HepG2 (cell line): ENCODE measurements around the gene PRSS8. TPM values are rescaled to one million over a fixed set of nuclear protein-coding genes. Genes with fewer than 3 reads are reported as not detected.

Source experiments
- CENPBD1 ChIP-seq: sonication (generic); formaldehyde crosslinking; IDR thresholded peaks from 2 replicates; pipeline ENCODE4 v1.8.0; 2022; ENCODE audit warnings: missing genetic modification reagents, low read depth, mild to moderate bottlenecking, borderline replicate concordance
- CTCF ChIP-seq: sonication (generic); formaldehyde crosslinking; IDR thresholded peaks from 2 replicates; pipeline ENCODE4 v1.5.0; 2020; ENCODE audit warnings: mild to moderate bottlenecking, missing genetic modification reagents, moderate library complexity
- DR1 ChIP-seq: sonication (generic); formaldehyde crosslinking; IDR thresholded peaks from 2 replicates; pipeline ENCODE4 v1.8.0; 2021; ENCODE audit warnings: mild to moderate bottlenecking, missing genetic modification reagents, inconsistent platforms
- HDAC2 ChIP-seq: sonication (generic); formaldehyde crosslinking; IDR thresholded peaks from 2 replicates; pipeline ENCODE4 v1.4.0; 2020; ENCODE audit warnings: missing genetic modification reagents
- RXRB ChIP-seq: IDR thresholded peaks from 2 replicates; pipeline ENCODE4 v1.6.1; 2016; ENCODE audit warnings: borderline replicate concordance, missing genetic modification reagents, missing compliant biosample characterization
- YY1 ChIP-seq: IDR thresholded peaks from 2 replicates; pipeline ENCODE4 v1.6.1; 2011; ENCODE audit warnings: low read length, low read depth, moderate library complexity, mild to moderate bottlenecking; ENCODE audit not compliant: insufficient read depth, insufficient replicate concordance
- ZNF282 ChIP-seq: fragments of 450-650 bp; IDR thresholded peaks from 2 replicates; pipeline ENCODE4 v1.6.1; 2018; ENCODE audit not compliant: partially characterized antibody
- ZNF317 ChIP-seq: sonication (generic); formaldehyde crosslinking; IDR thresholded peaks from 2 replicates; pipeline ENCODE4 v1.5.0; 2020; ENCODE audit warnings: mild to moderate bottlenecking, missing genetic modification reagents
- ZNF570 ChIP-seq: sonication (generic); formaldehyde crosslinking; IDR thresholded peaks from 2 replicates; pipeline ENCODE4 v1.4.0; 2020; ENCODE audit warnings: mild to moderate bottlenecking, missing genetic modification reagents, borderline replicate concordance
- polyA plus RNA-seq, 8 experiments: library from polyadenylated mRNA; depleted of rRNA in 3 of 8; stranded (reverse) in 7 of 8; unstranded in 1 of 8; fragments of >200 nt; fragmentation: Illumina TruSeq in 4 of 8; extraction: Trizol in 4 of 8; gene quantifications; 2 replicates each; pipeline versions ENCODE4 v1.2.1 to v1.2.3, GENCODE V29; 2011 to 2016; ENCODE audit warnings: low read depth in 4 of 8, missing spikeins in 1 of 8, mixed read lengths in 1 of 8; ENCODE audit not compliant: insufficient read depth in 1 of 8
- total RNA-seq, 5 experiments: library from RNA; depleted of rRNA; stranded (reverse); fragments of >200 nt; fragmentation: Illumina TruSeq; extraction: Trizol; gene quantifications; 2 replicates each; pipeline ENCODE4 v1.2.3, GENCODE V29; 2016; ENCODE audit warnings: low read depth in 1 of 5
- TF ChIP-seq, protein P1 (sequence below): sonication (generic); formaldehyde crosslinking; IDR thresholded peaks from 2 replicates; pipeline ENCODE4 v1.4.0; 2020; ENCODE audit warnings: missing genetic modification reagents
- TF ChIP-seq, protein P2 (sequence below): sonication (generic); formaldehyde crosslinking; IDR thresholded peaks from 2 replicates; pipeline ENCODE4 v1.4.0; 2020; ENCODE audit warnings: missing genetic modification reagents
- TF ChIP-seq, protein P3 (sequence below): sonication (generic); formaldehyde crosslinking; IDR thresholded peaks from 2 replicates; pipeline ENCODE4 v1.8.0; 2023; ENCODE audit warnings: mild to moderate bottlenecking, missing genetic modification reagents
- TF ChIP-seq, protein P4 (sequence below): IDR thresholded peaks from 2 replicates; pipeline ENCODE4 v1.6.1; 2018; ENCODE audit warnings: missing genetic modification reagents, mild to moderate bottlenecking, missing compliant biosample characterization

Gene PRSS8
- total and polyA plus RNA-seq, 2 of the 13 experiments (the other 11 are each of a cell fraction or from before 2014, with no cell fraction given): 2.6 to 7.2 TPM

GRCh38 chr16:31105677-31106213 is 29.8 kb downstream of the PRSS8 start (continued):
- TF ChIP-seq, protein P1, sequence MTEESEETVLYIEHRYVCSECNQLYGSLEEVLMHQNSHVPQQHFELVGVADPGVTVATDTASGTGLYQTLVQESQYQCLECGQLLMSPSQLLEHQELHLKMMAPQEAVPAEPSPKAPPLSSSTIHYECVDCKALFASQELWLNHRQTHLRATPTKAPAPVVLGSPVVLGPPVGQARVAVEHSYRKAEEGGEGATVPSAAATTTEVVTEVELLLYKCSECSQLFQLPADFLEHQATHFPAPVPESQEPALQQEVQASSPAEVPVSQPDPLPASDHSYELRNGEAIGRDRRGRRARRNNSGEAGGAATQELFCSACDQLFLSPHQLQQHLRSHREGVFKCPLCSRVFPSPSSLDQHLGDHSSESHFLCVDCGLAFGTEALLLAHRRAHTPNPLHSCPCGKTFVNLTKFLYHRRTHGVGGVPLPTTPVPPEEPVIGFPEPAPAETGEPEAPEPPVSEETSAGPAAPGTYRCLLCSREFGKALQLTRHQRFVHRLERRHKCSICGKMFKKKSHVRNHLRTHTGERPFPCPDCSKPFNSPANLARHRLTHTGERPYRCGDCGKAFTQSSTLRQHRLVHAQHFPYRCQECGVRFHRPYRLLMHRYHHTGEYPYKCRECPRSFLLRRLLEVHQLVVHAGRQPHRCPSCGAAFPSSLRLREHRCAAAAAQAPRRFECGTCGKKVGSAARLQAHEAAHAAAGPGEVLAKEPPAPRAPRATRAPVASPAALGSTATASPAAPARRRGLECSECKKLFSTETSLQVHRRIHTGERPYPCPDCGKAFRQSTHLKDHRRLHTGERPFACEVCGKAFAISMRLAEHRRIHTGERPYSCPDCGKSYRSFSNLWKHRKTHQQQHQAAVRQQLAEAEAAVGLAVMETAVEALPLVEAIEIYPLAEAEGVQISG (CRISPR knock-in tag): peak; percentile 95
- TF ChIP-seq, protein P2, sequence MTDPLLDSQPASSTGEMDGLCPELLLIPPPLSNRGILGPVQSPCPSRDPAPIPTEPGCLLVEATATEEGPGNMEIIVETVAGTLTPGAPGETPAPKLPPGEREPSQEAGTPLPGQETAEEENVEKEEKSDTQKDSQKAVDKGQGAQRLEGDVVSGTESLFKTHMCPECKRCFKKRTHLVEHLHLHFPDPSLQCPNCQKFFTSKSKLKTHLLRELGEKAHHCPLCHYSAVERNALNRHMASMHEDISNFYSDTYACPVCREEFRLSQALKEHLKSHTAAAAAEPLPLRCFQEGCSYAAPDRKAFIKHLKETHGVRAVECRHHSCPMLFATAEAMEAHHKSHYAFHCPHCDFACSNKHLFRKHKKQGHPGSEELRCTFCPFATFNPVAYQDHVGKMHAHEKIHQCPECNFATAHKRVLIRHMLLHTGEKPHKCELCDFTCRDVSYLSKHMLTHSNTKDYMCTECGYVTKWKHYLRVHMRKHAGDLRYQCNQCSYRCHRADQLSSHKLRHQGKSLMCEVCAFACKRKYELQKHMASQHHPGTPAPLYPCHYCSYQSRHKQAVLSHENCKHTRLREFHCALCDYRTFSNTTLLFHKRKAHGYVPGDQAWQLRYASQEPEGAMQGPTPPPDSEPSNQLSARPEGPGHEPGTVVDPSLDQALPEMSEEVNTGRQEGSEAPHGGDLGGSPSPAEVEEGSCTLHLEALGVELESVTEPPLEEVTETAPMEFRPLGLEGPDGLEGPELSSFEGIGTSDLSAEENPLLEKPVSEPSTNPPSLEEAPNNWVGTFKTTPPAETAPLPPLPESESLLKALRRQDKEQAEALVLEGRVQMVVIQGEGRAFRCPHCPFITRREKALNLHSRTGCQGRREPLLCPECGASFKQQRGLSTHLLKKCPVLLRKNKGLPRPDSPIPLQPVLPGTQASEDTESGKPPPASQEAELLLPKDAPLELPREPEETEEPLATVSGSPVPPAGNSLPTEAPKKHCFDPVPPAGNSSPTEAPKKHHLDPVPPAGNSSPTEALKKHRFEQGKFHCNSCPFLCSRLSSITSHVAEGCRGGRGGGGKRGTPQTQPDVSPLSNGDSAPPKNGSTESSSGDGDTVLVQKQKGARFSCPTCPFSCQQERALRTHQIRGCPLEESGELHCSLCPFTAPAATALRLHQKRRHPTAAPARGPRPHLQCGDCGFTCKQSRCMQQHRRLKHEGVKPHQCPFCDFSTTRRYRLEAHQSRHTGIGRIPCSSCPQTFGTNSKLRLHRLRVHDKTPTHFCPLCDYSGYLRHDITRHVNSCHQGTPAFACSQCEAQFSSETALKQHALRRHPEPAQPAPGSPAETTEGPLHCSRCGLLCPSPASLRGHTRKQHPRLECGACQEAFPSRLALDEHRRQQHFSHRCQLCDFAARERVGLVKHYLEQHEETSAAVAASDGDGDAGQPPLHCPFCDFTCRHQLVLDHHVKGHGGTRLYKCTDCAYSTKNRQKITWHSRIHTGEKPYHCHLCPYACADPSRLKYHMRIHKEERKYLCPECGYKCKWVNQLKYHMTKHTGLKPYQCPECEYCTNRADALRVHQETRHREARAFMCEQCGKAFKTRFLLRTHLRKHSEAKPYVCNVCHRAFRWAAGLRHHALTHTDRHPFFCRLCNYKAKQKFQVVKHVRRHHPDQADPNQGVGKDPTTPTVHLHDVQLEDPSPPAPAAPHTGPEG (CRISPR knock-in tag): peak; percentile 89; the same call in 1 of the 2 replicates
- TF ChIP-seq, protein P3, sequence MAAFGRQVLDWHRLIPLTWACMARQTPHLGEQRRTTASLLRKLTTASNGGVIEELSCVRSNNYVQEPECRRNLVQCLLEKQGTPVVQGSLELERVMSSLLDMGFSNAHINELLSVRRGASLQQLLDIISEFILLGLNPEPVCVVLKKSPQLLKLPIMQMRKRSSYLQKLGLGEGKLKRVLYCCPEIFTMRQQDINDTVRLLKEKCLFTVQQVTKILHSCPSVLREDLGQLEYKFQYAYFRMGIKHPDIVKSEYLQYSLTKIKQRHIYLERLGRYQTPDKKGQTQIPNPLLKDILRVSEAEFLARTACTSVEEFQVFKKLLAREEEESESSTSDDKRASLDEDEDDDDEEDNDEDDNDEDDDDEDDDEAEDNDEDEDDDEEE (CRISPR knock-in tag): peak; percentile 83; the same call in 1 of the 2 replicates
- TF ChIP-seq ZNF570 (CRISPR knock-in tag): no peak
- TF ChIP-seq ZNF317 (CRISPR knock-in tag): peak; percentile 92
- TF ChIP-seq YY1: peak; percentile 57
- TF ChIP-seq CTCF: peak; percentile 82
- TF ChIP-seq CENPBD1: peak; percentile 68; the same call in 1 of the 2 replicates
- peak; percentile 95 for TF ChIP-seq HDAC2 (CRISPR knock-in tag)
- TF ChIP-seq, protein P4, sequence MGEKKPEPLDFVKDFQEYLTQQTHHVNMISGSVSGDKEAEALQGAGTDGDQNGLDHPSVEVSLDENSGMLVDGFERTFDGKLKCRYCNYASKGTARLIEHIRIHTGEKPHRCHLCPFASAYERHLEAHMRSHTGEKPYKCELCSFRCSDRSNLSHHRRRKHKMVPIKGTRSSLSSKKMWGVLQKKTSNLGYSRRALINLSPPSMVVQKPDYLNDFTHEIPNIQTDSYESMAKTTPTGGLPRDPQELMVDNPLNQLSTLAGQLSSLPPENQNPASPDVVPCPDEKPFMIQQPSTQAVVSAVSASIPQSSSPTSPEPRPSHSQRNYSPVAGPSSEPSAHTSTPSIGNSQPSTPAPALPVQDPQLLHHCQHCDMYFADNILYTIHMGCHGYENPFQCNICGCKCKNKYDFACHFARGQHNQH (CRISPR knock-in tag): peak; percentile 98
- TF ChIP-seq RXRB (CRISPR knock-in tag): peak; percentile 100
- no peak for TF ChIP-seq ZNF282
- TF ChIP-seq DR1: peak; percentile 63
